HepG2 (cell line): Measurements from ENCODE around the gene APOM. TPM values are rescaled to one million over a fixed set of nuclear protein-coding genes. Genes with fewer than 3 reads are reported as not detected.
A peak's percentile ranks its signal among the peaks of the same experiment; 100 is the strongest.

ENCODE experiments used
- ELF4 ChIP-seq: sonication (generic); formaldehyde crosslinking; IDR thresholded peaks from 2 replicates; pipeline ENCODE4 v1.5.0; 2020; ENCODE audit warnings: missing genetic modification reagents, mild to moderate bottlenecking, moderate library complexity, borderline replicate concordance
- KDM3A ChIP-seq: IDR thresholded peaks from 2 replicates; pipeline ENCODE4 v1.6.1; 2018; ENCODE audit warnings: low read depth, missing compliant biosample characterization
- KDM4B ChIP-seq: sonication (generic); formaldehyde crosslinking; IDR thresholded peaks from 2 replicates; pipeline ENCODE4 v1.4.0; 2020; ENCODE audit warnings: missing genetic modification reagents
- KDM5B ChIP-seq: sonication (generic); formaldehyde crosslinking; IDR thresholded peaks from 2 replicates; pipeline ENCODE4 v1.4.0; 2020; ENCODE audit warnings: missing genetic modification reagents, mild to moderate bottlenecking, borderline replicate concordance
- NFE2 ChIP-seq: sonication (generic); formaldehyde crosslinking; IDR thresholded peaks from 2 replicates; pipeline ENCODE4 v1.4.0; 2020; ENCODE audit warnings: missing genetic modification reagents
- PHF21A ChIP-seq: sonication (generic); formaldehyde crosslinking; IDR thresholded peaks from 2 replicates; pipeline ENCODE4 v1.5.0; 2020; ENCODE audit warnings: mild to moderate bottlenecking, missing genetic modification reagents
- SETDB1 ChIP-seq: sonication (generic); formaldehyde crosslinking; IDR thresholded peaks from 2 replicates; pipeline ENCODE4 v1.5.1; 2020; ENCODE audit warnings: missing genetic modification reagents, mild to moderate bottlenecking, borderline replicate concordance
- ZFP90 ChIP-seq: sonication (generic); formaldehyde crosslinking; IDR thresholded peaks from 2 replicates; pipeline ENCODE4 v1.8.0; 2022; ENCODE audit warnings: missing genetic modification reagents, mild to moderate bottlenecking, inconsistent platforms, borderline replicate concordance
- polyA plus RNA-seq, 8 experiments: library from polyadenylated mRNA; depleted of rRNA in 3 of 8; stranded (reverse) in 7 of 8; unstranded in 1 of 8; fragments of >200 nt; fragmentation: Illumina TruSeq in 4 of 8; extraction: Trizol in 4 of 8; gene quantifications; 2 replicates each; pipeline versions ENCODE4 v1.2.1 to v1.2.3, GENCODE V29; 2011 to 2016; ENCODE audit warnings: low read depth in 4 of 8, missing spikeins in 1 of 8, mixed read lengths in 1 of 8; ENCODE audit not compliant: insufficient read depth in 1 of 8
- total RNA-seq, 5 experiments: library from RNA; depleted of rRNA; stranded (reverse); fragments of >200 nt; fragmentation: Illumina TruSeq; extraction: Trizol; gene quantifications; 2 replicates each; pipeline ENCODE4 v1.2.3, GENCODE V29; 2016; ENCODE audit warnings: low read depth in 1 of 5
- TF ChIP-seq, protein P1 (sequence below): sonication (generic); formaldehyde crosslinking; IDR thresholded peaks from one replicate; pipeline ENCODE4 v1.5.1; 2020; ENCODE audit warnings: mild to moderate bottlenecking, missing genetic modification reagents; ENCODE audit errors: not compliant biosample characterization
- TF ChIP-seq, protein P2 (sequence below): sonication (generic); formaldehyde crosslinking; IDR thresholded peaks from 2 replicates; pipeline ENCODE4 v1.5.1; 2020; ENCODE audit warnings: missing genetic modification reagents, mild to moderate bottlenecking, borderline replicate concordance
- TF ChIP-seq, protein P3 (sequence below): sonication (generic); formaldehyde crosslinking; IDR thresholded peaks from 2 replicates; pipeline ENCODE4 v1.8.0; 2022; ENCODE audit warnings: mild to moderate bottlenecking, missing genetic modification reagents
- TF ChIP-seq, protein P4 (sequence below): sonication (generic); formaldehyde crosslinking; IDR thresholded peaks from 2 replicates; pipeline ENCODE4 v1.8.1; 2023; ENCODE audit warnings: mild to moderate bottlenecking, missing genetic modification reagents

Gene APOM
- total and polyA plus RNA-seq, 2 of the 13 experiments (the other 11 are each of a cell fraction or from before 2014, with no cell fraction given) = 98.2 to 1,140 TPM

DNA sequence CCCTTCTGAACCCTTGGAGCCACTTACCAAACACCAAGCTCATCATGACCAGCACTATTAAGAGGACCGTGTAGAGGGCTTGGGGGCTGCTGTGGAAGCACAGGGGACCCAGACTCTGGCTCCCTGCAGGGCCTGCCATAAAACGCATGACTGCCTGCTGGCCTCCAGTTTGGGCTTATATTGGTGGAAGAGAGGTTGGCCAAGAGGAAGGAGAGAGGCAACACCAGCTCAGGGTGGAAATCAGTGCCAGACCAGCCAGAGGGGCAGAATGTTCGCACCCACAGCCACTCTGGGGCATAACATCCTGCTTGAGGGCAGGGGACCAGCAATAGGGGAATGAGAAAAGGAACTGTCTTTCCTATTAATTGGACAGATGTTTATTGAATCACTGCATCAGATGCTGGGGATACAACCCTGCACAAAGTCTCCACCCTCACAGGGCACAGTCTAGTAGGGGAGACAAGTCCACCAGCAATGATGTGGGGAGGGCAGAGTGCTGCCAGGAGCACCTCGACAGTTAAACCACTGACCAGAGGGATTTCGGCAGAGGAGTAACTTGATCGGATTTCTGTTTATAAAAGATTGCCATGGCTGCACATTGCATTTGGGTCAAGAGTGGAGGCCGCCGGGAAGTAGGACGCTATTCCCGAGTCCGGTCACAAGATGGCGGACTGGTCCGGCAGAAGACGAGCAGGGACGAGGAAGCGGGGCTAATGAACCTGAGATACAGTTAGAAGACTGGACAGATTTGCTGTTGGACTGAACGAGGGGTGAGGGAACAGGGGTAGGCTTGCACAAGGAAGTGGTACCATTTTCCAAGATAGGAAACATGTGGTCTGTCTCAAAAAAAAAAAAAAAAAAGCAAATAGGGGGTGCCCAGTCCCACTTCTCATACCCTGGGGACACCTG, 24.8 kb downstream of the APOM start, which contains the start of gene LY6G5C (continued):
- TF ChIP-seq SETDB1 (CRISPR knock-in tag) = no peak
- TF ChIP-seq, protein P1, sequence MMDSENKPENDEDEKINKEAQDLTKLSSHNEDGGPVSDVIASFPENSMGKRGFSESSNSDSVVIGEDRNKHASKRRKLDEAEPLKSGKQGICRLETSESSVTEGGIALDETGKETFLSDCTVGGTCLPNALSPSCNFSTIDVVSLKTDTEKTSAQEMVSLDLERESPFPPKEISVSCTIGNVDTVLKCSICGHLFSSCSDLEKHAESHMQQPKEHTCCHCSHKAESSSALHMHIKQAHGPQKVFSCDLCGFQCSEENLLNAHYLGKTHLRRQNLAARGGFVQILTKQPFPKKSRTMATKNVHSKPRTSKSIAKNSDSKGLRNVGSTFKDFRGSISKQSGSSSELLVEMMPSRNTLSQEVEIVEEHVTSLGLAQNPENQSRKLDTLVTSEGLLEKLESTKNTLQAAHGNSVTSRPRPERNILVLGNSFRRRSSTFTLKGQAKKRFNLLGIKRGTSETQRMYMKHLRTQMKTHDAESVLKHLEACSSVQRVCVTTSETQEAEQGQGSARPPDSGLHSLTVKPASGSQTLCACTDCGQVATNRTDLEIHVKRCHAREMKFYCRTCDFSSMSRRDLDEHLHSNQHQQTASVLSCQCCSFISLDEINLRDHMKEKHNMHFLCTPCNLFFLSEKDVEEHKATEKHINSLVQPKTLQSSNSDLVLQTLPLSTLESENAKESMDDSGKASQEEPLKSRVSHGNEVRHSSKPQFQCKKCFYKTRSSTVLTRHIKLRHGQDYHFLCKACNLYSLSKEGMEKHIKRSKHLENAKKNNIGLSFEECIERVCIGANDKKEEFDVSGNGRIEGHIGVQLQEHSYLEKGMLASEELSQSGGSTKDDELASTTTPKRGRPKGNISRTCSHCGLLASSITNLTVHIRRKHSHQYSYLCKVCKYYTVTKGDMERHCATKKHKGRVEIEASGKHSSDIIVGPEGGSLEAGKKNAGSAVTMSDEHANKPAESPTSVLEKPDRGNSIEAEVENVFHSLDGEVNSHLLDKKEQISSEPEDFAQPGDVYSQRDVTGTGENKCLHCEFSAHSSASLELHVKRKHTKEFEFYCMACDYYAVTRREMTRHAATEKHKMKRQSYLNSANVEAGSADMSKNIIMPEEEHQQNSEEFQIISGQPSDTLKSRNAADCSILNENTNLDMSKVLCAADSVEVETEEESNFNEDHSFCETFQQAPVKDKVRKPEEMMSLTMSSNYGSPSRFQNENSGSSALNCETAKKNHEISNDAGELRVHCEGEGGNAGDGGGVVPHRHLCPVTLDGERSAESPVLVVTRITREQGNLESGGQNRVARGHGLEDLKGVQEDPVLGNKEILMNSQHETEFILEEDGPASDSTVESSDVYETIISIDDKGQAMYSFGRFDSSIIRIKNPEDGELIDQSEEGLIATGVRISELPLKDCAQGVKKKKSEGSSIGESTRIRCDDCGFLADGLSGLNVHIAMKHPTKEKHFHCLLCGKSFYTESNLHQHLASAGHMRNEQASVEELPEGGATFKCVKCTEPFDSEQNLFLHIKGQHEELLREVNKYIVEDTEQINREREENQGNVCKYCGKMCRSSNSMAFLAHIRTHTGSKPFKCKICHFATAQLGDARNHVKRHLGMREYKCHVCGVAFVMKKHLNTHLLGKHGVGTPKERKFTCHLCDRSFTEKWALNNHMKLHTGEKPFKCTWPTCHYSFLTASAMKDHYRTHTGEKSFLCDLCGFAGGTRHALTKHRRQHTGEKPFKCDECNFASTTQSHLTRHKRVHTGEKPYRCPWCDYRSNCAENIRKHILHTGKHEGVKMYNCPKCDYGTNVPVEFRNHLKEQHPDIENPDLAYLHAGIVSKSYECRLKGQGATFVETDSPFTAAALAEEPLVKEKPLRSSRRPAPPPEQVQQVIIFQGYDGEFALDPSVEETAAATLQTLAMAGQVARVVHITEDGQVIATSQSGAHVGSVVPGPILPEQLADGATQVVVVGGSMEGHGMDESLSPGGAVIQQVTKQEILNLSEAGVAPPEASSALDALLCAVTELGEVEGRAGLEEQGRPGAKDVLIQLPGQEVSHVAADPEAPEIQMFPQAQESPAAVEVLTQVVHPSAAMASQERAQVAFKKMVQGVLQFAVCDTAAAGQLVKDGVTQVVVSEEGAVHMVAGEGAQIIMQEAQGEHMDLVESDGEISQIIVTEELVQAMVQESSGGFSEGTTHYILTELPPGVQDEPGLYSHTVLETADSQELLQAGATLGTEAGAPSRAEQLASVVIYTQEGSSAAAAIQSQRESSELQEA (CRISPR knock-in tag) = no peak
- TF ChIP-seq ZFP90 (CRISPR knock-in tag) = no peak; the same call in 1 of the 2 replicates
- TF ChIP-seq NFE2 = no peak
- no peak for TF ChIP-seq ELF4 (CRISPR knock-in tag)
- TF ChIP-seq, protein P2, sequence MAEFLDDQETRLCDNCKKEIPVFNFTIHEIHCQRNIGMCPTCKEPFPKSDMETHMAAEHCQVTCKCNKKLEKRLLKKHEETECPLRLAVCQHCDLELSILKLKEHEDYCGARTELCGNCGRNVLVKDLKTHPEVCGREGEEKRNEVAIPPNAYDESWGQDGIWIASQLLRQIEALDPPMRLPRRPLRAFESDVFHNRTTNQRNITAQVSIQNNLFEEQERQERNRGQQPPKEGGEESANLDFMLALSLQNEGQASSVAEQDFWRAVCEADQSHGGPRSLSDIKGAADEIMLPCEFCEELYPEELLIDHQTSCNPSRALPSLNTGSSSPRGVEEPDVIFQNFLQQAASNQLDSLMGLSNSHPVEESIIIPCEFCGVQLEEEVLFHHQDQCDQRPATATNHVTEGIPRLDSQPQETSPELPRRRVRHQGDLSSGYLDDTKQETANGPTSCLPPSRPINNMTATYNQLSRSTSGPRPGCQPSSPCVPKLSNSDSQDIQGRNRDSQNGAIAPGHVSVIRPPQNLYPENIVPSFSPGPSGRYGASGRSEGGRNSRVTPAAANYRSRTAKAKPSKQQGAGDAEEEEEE = no peak
- TF ChIP-seq KDM4B (CRISPR knock-in tag) = 0 out of 2 replicates have a peak, but pooled peaks have one; percentile 45
- TF ChIP-seq, protein P3, sequence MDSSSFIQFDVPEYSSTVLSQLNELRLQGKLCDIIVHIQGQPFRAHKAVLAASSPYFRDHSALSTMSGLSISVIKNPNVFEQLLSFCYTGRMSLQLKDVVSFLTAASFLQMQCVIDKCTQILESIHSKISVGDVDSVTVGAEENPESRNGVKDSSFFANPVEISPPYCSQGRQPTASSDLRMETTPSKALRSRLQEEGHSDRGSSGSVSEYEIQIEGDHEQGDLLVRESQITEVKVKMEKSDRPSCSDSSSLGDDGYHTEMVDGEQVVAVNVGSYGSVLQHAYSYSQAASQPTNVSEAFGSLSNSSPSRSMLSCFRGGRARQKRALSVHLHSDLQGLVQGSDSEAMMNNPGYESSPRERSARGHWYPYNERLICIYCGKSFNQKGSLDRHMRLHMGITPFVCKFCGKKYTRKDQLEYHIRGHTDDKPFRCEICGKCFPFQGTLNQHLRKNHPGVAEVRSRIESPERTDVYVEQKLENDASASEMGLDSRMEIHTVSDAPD (CRISPR knock-in tag) = no peak
- TF ChIP-seq KDM3A (CRISPR knock-in tag) = peak; percentile 73; the same call in 1 of the 2 replicates
- TF ChIP-seq KDM5B (CRISPR knock-in tag) = no peak
- TF ChIP-seq PHF21A (CRISPR knock-in tag) = no peak; the same call in 1 of the 2 replicates
- TF ChIP-seq, protein P4, sequence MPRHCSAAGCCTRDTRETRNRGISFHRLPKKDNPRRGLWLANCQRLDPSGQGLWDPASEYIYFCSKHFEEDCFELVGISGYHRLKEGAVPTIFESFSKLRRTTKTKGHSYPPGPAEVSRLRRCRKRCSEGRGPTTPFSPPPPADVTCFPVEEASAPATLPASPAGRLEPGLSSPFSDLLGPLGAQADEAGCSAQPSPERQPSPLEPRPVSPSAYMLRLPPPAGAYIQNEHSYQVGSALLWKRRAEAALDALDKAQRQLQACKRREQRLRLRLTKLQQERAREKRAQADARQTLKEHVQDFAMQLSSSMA = no peak
